Ishikawa (cell line): ENCODE data around the gene EPS8L2.

Experiments used
- CEBPB ChIP-seq: IDR thresholded peaks from 2 replicates; pipeline ENCODE4 v1.6.1; 2012
- CREB1 ChIP-seq: IDR thresholded peaks from 2 replicates; pipeline ENCODE4 v1.6.1; 2012; ENCODE audit warnings: low read depth
- EGR1 ChIP-seq: IDR thresholded peaks from 2 replicates; pipeline ENCODE4 v1.6.1; 2012
- EP300 ChIP-seq: IDR thresholded peaks from 2 replicates; pipeline ENCODE4 v1.6.1; 2012; ENCODE audit warnings: borderline replicate concordance
- FOXM1 ChIP-seq: IDR thresholded peaks from 2 replicates; pipeline ENCODE4 v1.6.1; 2012; ENCODE audit warnings: low read depth, borderline replicate concordance
- MAX ChIP-seq: IDR thresholded peaks from 2 replicates; pipeline ENCODE4 v1.6.1; 2012
- NFIC ChIP-seq: IDR thresholded peaks from 2 replicates; pipeline ENCODE4 v1.6.1; 2012
- RAD21 ChIP-seq: IDR thresholded peaks from 2 replicates; pipeline ENCODE4 v1.6.1; 2012; ENCODE audit warnings: low read depth
- REST ChIP-seq: IDR thresholded peaks from 2 replicates; pipeline ENCODE4 v1.6.1; 2012; ENCODE audit warnings: low read depth, mild to moderate bottlenecking
- TAF1 ChIP-seq: IDR thresholded peaks from 2 replicates; pipeline ENCODE4 v1.6.1; 2012; ENCODE audit warnings: low read depth, mild to moderate bottlenecking
- TCF12 ChIP-seq: IDR thresholded peaks from 2 replicates; pipeline ENCODE4 v1.6.1; 2012; ENCODE audit warnings: low read depth
- TEAD4 ChIP-seq: IDR thresholded peaks from 2 replicates; pipeline ENCODE4 v1.6.1; 2012
- USF1 ChIP-seq: IDR thresholded peaks from 2 replicates; pipeline ENCODE4 v1.6.1; 2012
- YY1 ChIP-seq: IDR thresholded peaks from 2 replicates; pipeline ENCODE4 v1.6.1; 2012; ENCODE audit warnings: low read depth
- ZBTB7A ChIP-seq: IDR thresholded peaks from 2 replicates; pipeline ENCODE4 v1.6.1; 2012; ENCODE audit warnings: low read depth

The EPS8L2 gene

GRCh38 chr11:673866-674265, 32.2 kb upstream of the EPS8L2 start:
- TF ChIP-seq YY1 = no peak
- no peak for TF ChIP-seq TEAD4
- no peak for TF ChIP-seq ZBTB7A
- no peak for TF ChIP-seq CEBPB
- no peak for TF ChIP-seq EGR1
- no peak for TF ChIP-seq REST
- no peak for TF ChIP-seq RAD21
- TF ChIP-seq CREB1 = no peak
- no peak for TF ChIP-seq MAX
- no peak for TF ChIP-seq TAF1
- no peak for TF ChIP-seq USF1
- no peak for TF ChIP-seq EP300
- TF ChIP-seq NFIC = no peak
- TF ChIP-seq TCF12 = no peak
- TF ChIP-seq FOXM1 = no peak

GRCh38 chr11:674406-674805, 31.6 kb upstream of the EPS8L2 start:
- no peak for TF ChIP-seq USF1
- no peak for TF ChIP-seq RAD21
- no peak for TF ChIP-seq YY1
- TF ChIP-seq MAX = no peak
- TF ChIP-seq ZBTB7A = no peak
- TF ChIP-seq EP300 = no peak
- no peak for TF ChIP-seq CEBPB
- no peak for TF ChIP-seq NFIC
- TF ChIP-seq TCF12 = no peak
- TF ChIP-seq TAF1 = no peak
- no peak for TF ChIP-seq FOXM1
- no peak for TF ChIP-seq REST
- TF ChIP-seq CREB1 = no peak

GRCh38 chr11:678297-678696, 27.7 kb upstream of the EPS8L2 start:
- TF ChIP-seq NFIC (no peak), CEBPB (no peak), CREB1 (no peak), TEAD4 (no peak), FOXM1 (no peak), MAX (no peak), YY1 (no peak), REST (no peak), EGR1 (no peak), TCF12 (no peak)

GRCh38 chr11:679271-680207, 26.5 kb upstream of the EPS8L2 start:
- no peak for TF ChIP-seq TAF1
- TF ChIP-seq EP300 = no peak
- no peak for TF ChIP-seq MAX
- no peak for TF ChIP-seq RAD21
- no peak for TF ChIP-seq TEAD4
- TF ChIP-seq REST = no peak
- no peak for TF ChIP-seq NFIC
- no peak for TF ChIP-seq EGR1
- TF ChIP-seq CREB1 = no peak
- no peak for TF ChIP-seq CEBPB
- TF ChIP-seq USF1 = no peak
- no peak for TF ChIP-seq TCF12
- TF ChIP-seq FOXM1 = no peak
- no peak for TF ChIP-seq YY1
- TF ChIP-seq ZBTB7A = no peak
